HepG2 (cell line): ENCODE measurements around the gene BRAF. TPM values are rescaled to one million over a fixed set of nuclear protein-coding genes. Genes with fewer than 3 reads are reported as not detected.

ENCODE experiments used
- ATAC-seq: fragments of 200-7000 bp; cut with Tn5 transposase; 3 replicates; pipeline ENCODE4 v1.9.1; 2020; ENCODE audit warnings: mild to moderate bottlenecking, moderate library complexity
- BruUV-seq: library from RNA; stranded (reverse); fragments of 400-500 nt; replicated peaks from 2 replicates; lab custom pipeline; 2021; lab: Mats Ljungman, UMichigan
- CTCF ChIA-PET: fragments of 300-600 bp; formaldehyde crosslinking; extraction: SDS; loops from one replicate; lab custom pipeline; 2021; ENCODE audit warnings: low total read pairs, inconsistent platforms, low intra/inter-chr PET ratio; lab: Yijun Ruan, JAX
- POLR2A ChIA-PET: fragments of 350-600 bp; sonication (Branson Sonifier 250); formaldehyde crosslinking; loops from one replicate; lab custom pipeline; 2020; ENCODE audit warnings: antibody characterized with exemption, inconsistent platforms; lab: Yijun Ruan, JAX
- DNase-seq: peaks from one replicate; pipeline ENCODE4 v3.0.0-alpha.2; 2015; ENCODE audit warnings: low spot score
- FAIRE-seq: peaks from 3 replicates; lab custom pipeline; 2011; peaks lifted over from hg19 to GRCh38; lab: Jason Lieb, UNC
- H2AFZ ChIP-seq: one replicate; pipeline ENCODE4 v1.6.1; 2011; ENCODE audit warnings: low read length, inconsistent platforms
- H3K27ac ChIP-seq: fragments of 300-600 bp; 3 replicates; pipeline ENCODE4 v1.8.0; 2011; ENCODE audit warnings: mixed run types, mild to moderate bottlenecking, mixed read lengths, low read length, inconsistent platforms; ENCODE audit not compliant: insufficient read depth; ENCODE audit errors: extremely low read length
- H3K27me3 ChIP-seq, 2 experiments: fragments of 200-600 bp in 1 of 2; 2 replicates in 1 of 2; 3 replicates in 1 of 2; pipeline versions ENCODE4 v1.6.0 to v1.8.0; 2011; ENCODE audit warnings: low read length in 2 of 2, mild to moderate bottlenecking in 2 of 2, moderate library complexity in 2 of 2, inconsistent platforms in 1 of 2; ENCODE audit not compliant: insufficient read depth in 2 of 2, control insufficient read depth in 1 of 2
- H3K36me3 ChIP-seq, 2 experiments: fragments of 200-600 bp in 1 of 2; replicated peaks in 1 of 2; 2 replicates in 1 of 2; 3 replicates in 1 of 2; pipeline versions ENCODE4 v1.5.1 to v1.8.0; 2011; ENCODE audit warnings: low read length in 2 of 2, inconsistent platforms in 1 of 2; ENCODE audit not compliant: insufficient read depth in 2 of 2, control insufficient read depth in 1 of 2
- H3K4me1 ChIP-seq: 2 replicates; pipeline ENCODE4 v1.5.1; 2012; ENCODE audit warnings: low read length, inconsistent platforms; ENCODE audit not compliant: insufficient read depth
- H3K4me2 ChIP-seq: 2 replicates; pipeline ENCODE4 v1.6.0; 2011; ENCODE audit warnings: low read depth, low read length, inconsistent platforms
- H3K4me3 ChIP-seq, 3 experiments: fragments of 200-600 bp in 1 of 3; sonication (generic), shearing (Covaris generic) in 1 of 3; replicated peaks in 1 of 3; 2 replicates each; pipeline ENCODE4 v1.5.1; 2011 to 2016; ENCODE audit warnings: low read length in 3 of 3, inconsistent platforms in 2 of 3, low read depth in 2 of 3, mild to moderate bottlenecking in 2 of 3, control low read depth in 1 of 3, mixed read lengths in 1 of 3; ENCODE audit not compliant: insufficient read depth in 1 of 3
- H3K79me2 ChIP-seq: one replicate; pipeline ENCODE4 v1.6.1; 2011; ENCODE audit warnings: low read length, inconsistent platforms; ENCODE audit not compliant: insufficient read depth
- H3K9ac ChIP-seq: 2 replicates; pipeline ENCODE4 v1.6.0; 2011; ENCODE audit warnings: mild to moderate bottlenecking, low read depth, low read length, inconsistent platforms; ENCODE audit not compliant: insufficient read depth
- H3K9me3 ChIP-seq: 2 replicates; pipeline ENCODE4 v1.5.1; 2012; ENCODE audit warnings: mild to moderate bottlenecking, low read length
- H4K20me1 ChIP-seq: 2 replicates; pipeline ENCODE4 v1.6.0; 2011; ENCODE audit warnings: inconsistent platforms, mild to moderate bottlenecking, low read length, moderate library complexity; ENCODE audit not compliant: insufficient read depth
- GATA4 ChIP-seq: sonication (generic); IDR thresholded peaks from 2 replicates; pipeline ENCODE4 v1.6.1; 2016; ENCODE audit warnings: antibody characterized with exemption, low read depth, borderline replicate concordance
- GATAD1 ChIP-seq: IDR thresholded peaks from 2 replicates; pipeline ENCODE4 v1.6.1; 2016; ENCODE audit warnings: missing genetic modification reagents, missing compliant biosample characterization
- GPBP1L1 ChIP-seq: sonication (generic); formaldehyde crosslinking; IDR thresholded peaks from 2 replicates; pipeline ENCODE4 v1.5.0; 2020; ENCODE audit warnings: mild to moderate bottlenecking, missing genetic modification reagents
- HNRNPH1 ChIP-seq: fragments of 200-400 bp; formaldehyde crosslinking; optimal IDR thresholded peaks from 2 replicates; pipeline ENCODE3; 2017; ENCODE audit warnings: mild to moderate bottlenecking, low read depth, low read length
- LBX2 ChIP-seq: sonication (generic); formaldehyde crosslinking; IDR thresholded peaks from 2 replicates; pipeline ENCODE4 v1.5.0; 2020; ENCODE audit warnings: missing genetic modification reagents, mild to moderate bottlenecking, borderline replicate concordance
- MIER2 ChIP-seq: IDR thresholded peaks from 2 replicates; pipeline ENCODE4 v1.6.1; 2016; ENCODE audit warnings: missing biosample characterization, missing genetic modification reagents
- NFKB2 ChIP-seq: sonication (generic); formaldehyde crosslinking; IDR thresholded peaks from 2 replicates; pipeline ENCODE4 v1.4.0; 2020; ENCODE audit warnings: missing genetic modification reagents, borderline replicate concordance
- NFKBIZ ChIP-seq: IDR thresholded peaks from 2 replicates; pipeline ENCODE4 v1.6.1; 2018; ENCODE audit warnings: missing genetic modification reagents, missing compliant biosample characterization
- NR2F2 ChIP-seq: IDR thresholded peaks from 2 replicates; pipeline ENCODE4 v1.6.1; 2012; ENCODE audit warnings: low read depth, inconsistent platforms, borderline replicate concordance
- PAXIP1 ChIP-seq: sonication (generic); formaldehyde crosslinking; conservative IDR thresholded peaks from 2 replicates; pipeline ENCODE4 v1.4.0; 2020; ENCODE audit warnings: mild to moderate bottlenecking, missing genetic modification reagents, moderate library complexity
- PBX2 ChIP-seq: IDR thresholded peaks from 2 replicates; pipeline ENCODE4 v1.6.1; 2016; ENCODE audit warnings: control low read depth
- ZFP62 ChIP-seq: sonication (generic); formaldehyde crosslinking; IDR thresholded peaks from 2 replicates; pipeline ENCODE4 v1.4.0; 2020; ENCODE audit warnings: missing genetic modification reagents
- ZNF180 ChIP-seq: sonication (generic); formaldehyde crosslinking; IDR thresholded peaks from 2 replicates; pipeline ENCODE4 v1.4.0; 2020; ENCODE audit warnings: low read depth, missing genetic modification reagents, borderline replicate concordance
- ZNF234 ChIP-seq: sonication (generic); formaldehyde crosslinking; conservative IDR thresholded peaks from 2 replicates; pipeline ENCODE4 v1.5.1; 2020; ENCODE audit warnings: mild to moderate bottlenecking, missing genetic modification reagents
- ZNF503 ChIP-seq: sonication (generic); formaldehyde crosslinking; IDR thresholded peaks from 2 replicates; pipeline ENCODE4 v1.4.0; 2020; ENCODE audit warnings: missing genetic modification reagents
- ZNF546 ChIP-seq: sonication (generic); formaldehyde crosslinking; conservative IDR thresholded peaks from 2 replicates; pipeline ENCODE4 v1.8.1; 2023; ENCODE audit warnings: mild to moderate bottlenecking, missing genetic modification reagents
- ZNF552 ChIP-seq: sonication (generic); formaldehyde crosslinking; IDR thresholded peaks from 2 replicates; pipeline ENCODE4 v1.9.0; 2022; ENCODE audit warnings: missing genetic modification reagents, mild to moderate bottlenecking, borderline replicate concordance
- ZNF747 ChIP-seq: sonication (generic); formaldehyde crosslinking; IDR thresholded peaks from 2 replicates; pipeline ENCODE4 v1.8.1; 2023; ENCODE audit warnings: missing genetic modification reagents, mild to moderate bottlenecking, borderline replicate concordance
- WGBS: methylation state at CpG from one replicate; pipeline ENCODE4 v1.1.6; 2017; ENCODE audit warnings: low lambda C conversion rate; 5-methylcytosine and 5-hydroxymethylcytosine counted together
- in situ Hi-C: cut with HindIII; loops from 2 replicates; pipeline ENCODE4 v1.10.0; 2017; ENCODE audit warnings: low pct_unique_long_range_greater_than_20kb; ENCODE audit not compliant: extremely low pct_ligation_motif_present
- intact Hi-C: fragments of 100-400 bp; cut with micrococcal nuclease; formaldehyde crosslinking; loops from one replicate; pipeline ENCODE4 v1.10.0; 2022; ENCODE audit not compliant: unreplicated experiment
- polyA plus RNA-seq, 8 experiments: library from polyadenylated mRNA; depleted of rRNA in 3 of 8; stranded (reverse) in 7 of 8; unstranded in 1 of 8; fragments of >200 nt; fragmentation: Illumina TruSeq in 4 of 8; extraction: Trizol in 4 of 8; gene quantifications; 2 replicates each; pipeline versions ENCODE4 v1.2.1 to v1.2.3, GENCODE V29; 2011 to 2016; ENCODE audit warnings: low read depth in 4 of 8, missing spikeins in 1 of 8, mixed read lengths in 1 of 8; ENCODE audit not compliant: insufficient read depth in 1 of 8
- total RNA-seq, 5 experiments: library from RNA; depleted of rRNA; stranded (reverse); fragments of >200 nt; fragmentation: Illumina TruSeq; extraction: Trizol; gene quantifications; 2 replicates each; pipeline ENCODE4 v1.2.3, GENCODE V29; 2016; ENCODE audit warnings: low read depth in 1 of 5

BRAF gene
- total and polyA plus RNA-seq, 2 of the 13 experiments (the other 11 are each of a cell fraction or from before 2014, with no cell fraction given) = 12.5 to 13.4 TPM

- no peaks in the 10 kb centered on the region for H3K4me1 ChIP-seq
- FAIRE-seq (no peak), DNase-seq (no peak), ATAC-seq (no peak)
- no peaks in the 10 kb centered on the region for H3K27me3 ChIP-seq
- no peak overlapping the region for H3K27ac ChIP-seq
- no peaks in the 10 kb centered on the region for H4K20me1 ChIP-seq
- WGBS = 100% methylated on average over 3 of the region's 3 CpGs
- TF ChIP-seq ZNF180 (CRISPR knock-in tag) (no peak), ZNF234 (CRISPR knock-in tag) (no peak), LBX2 (CRISPR knock-in tag) (no peak), NFKB2 (CRISPR knock-in tag) (no peak), GATA4 (no peak), PAXIP1 (CRISPR knock-in tag) (no peak), ZFP62 (CRISPR knock-in tag) (no peak), ZNF503 (CRISPR knock-in tag) (no peak), PBX2 (CRISPR knock-in tag) (no peak), ZNF546 (CRISPR knock-in tag) (no peak), ZNF552 (CRISPR knock-in tag) (no peak), MIER2 (CRISPR knock-in tag) (no peak), NFKBIZ (CRISPR knock-in tag) (no peak), NR2F2 (no peak), GATAD1 (CRISPR knock-in tag) (no peak), HNRNPH1 (no peak), ZNF747 (CRISPR knock-in tag) (no peak), GPBP1L1 (CRISPR knock-in tag) (no peak)
- no peak overlapping the region for H3K9ac ChIP-seq
- peaks cover 5 to 25% of the 10 kb centered on the region in 2 experiments for H3K36me3 ChIP-seq
- H3K4me3 ChIP-seq = no peak overlapping the region
- POLR2A ChIA-PET = no interaction called here
- no peaks in the 10 kb centered on the region for H3K9me3 ChIP-seq
- intact Hi-C loops (no loop called here), in situ Hi-C loops (no loop called here)
- H3K79me2 ChIP-seq = no peaks in the 10 kb centered on the region
- no peak overlapping the region for H3K4me2 ChIP-seq
- BruUV-seq = no TSS peak
- CTCF ChIA-PET = no interaction called here
- no peak overlapping the region for H2AFZ ChIP-seq
These were observed 151.6 kb downstream of the BRAF start for GRCh38 chr7:140773104-140773503.
